HG03025 (cell line): ENCODE measurements around the gene HDAC9.
"Not testable (repeated sequence)": the region's sequence is repeated elsewhere in the genome, so short reads cannot be mapped to it uniquely, and the experiment has no call there.

ENCODE experiments used
- ATAC-seq: cut with Tn5 transposase; IDR thresholded peaks from one replicate; pipeline ENCODE4 v1.9.1; 2021; ENCODE audit warnings: mild to moderate bottlenecking, moderate library complexity; ENCODE audit not compliant: unreplicated experiment, low FRiP score

HDAC9 gene

GRCh38 chr7:18698258-18698734 lies 202.7 kb downstream of the HDAC9 start:
- no peak for ATAC-seq

- no peak for ATAC-seq
Measured at GRCh38 chr7:18700147-18700546, 204.6 kb downstream of the HDAC9 start.

GRCh38 chr7:18702071-18702829 lies 206.7 kb downstream of the HDAC9 start:
- ATAC-seq = no peak

- ATAC-seq = no peak
Measured at GRCh38 chr7:18703685-18704084, 208.1 kb downstream of the HDAC9 start.

GRCh38 chr7:18706670-18707069 lies 211.1 kb downstream of the HDAC9 start:
- ATAC-seq = no peak

GRCh38 chr7:18708204-18708603 lies 212.7 kb downstream of the HDAC9 start:
- no peak for ATAC-seq

- ATAC-seq = no peak
Measured at GRCh38 chr7:18715988-18716387, 220.4 kb downstream of the HDAC9 start.

GRCh38 chr7:18721429-18721828 lies 225.9 kb downstream of the HDAC9 start:
- ATAC-seq = no peak

- no peak for ATAC-seq
Measured at GRCh38 chr7:18724318-18724717, 228.8 kb downstream of the HDAC9 start.

- no peak for ATAC-seq
Measured at GRCh38 chr7:18727115-18727870, 231.7 kb downstream of the HDAC9 start.

GRCh38 chr7:18736012-18736411 lies 240.5 kb downstream of the HDAC9 start:
- ATAC-seq = not testable (repeated sequence)

GRCh38 chr7:18740579-18740988 lies 245.0 kb downstream of the HDAC9 start:
- no peak for ATAC-seq

GRCh38 chr7:18753972-18754610 lies 258.5 kb downstream of the HDAC9 start:
- no peak for ATAC-seq

- ATAC-seq = no peak
Measured at GRCh38 chr7:18754766-18755165, 259.2 kb downstream of the HDAC9 start.

- no peak for ATAC-seq
Measured at GRCh38 chr7:18755793-18756192, 260.2 kb downstream of the HDAC9 start.

- ATAC-seq = no peak
Measured at GRCh38 chr7:18756378-18757050, 261.0 kb downstream of the HDAC9 start.

GRCh38 chr7:18760046-18760445 lies 264.5 kb downstream of the HDAC9 start:
- no peak for ATAC-seq

GRCh38 chr7:18760631-18761445 lies 265.3 kb downstream of the HDAC9 start:
- ATAC-seq = no peak

GRCh38 chr7:18762189-18762588 lies 266.6 kb downstream of the HDAC9 start:
- no peak for ATAC-seq

- no peak for ATAC-seq
Measured at GRCh38 chr7:18768256-18768655, 272.7 kb downstream of the HDAC9 start.
